Measurements from ENCODE around the gene SEC24D.

GRCh38 chr4:118760493-118760892, 75.4 kb downstream of the SEC24D start:
- TF ChIP-seq CTCF (IDR thresholded peaks at IDR 0.05) (no peak), POLR2A (IDR thresholded peaks at IDR 0.05) (no peak), EP300 (IDR thresholded peaks at IDR 0.05; ENCODE audit: low read depth) (no peak), POLR2AphosphoS5 (IDR thresholded peaks at IDR 0.05) (no peak)

Data from transverse colon (tissue), 4 donors.